ENCODE results near the gene CYP4A22. TPM values are rescaled to one million over a fixed set of nuclear protein-coding genes. Genes with fewer than 3 reads are reported as not detected.

CYP4A22 gene
- total and polyA plus RNA-seq, 12 donors, result not detected

- Histone ChIP-seq H3K27ac (peak within 1 kb of the TSS; percentile 7 to 70 (median 59)), H3K27me3 (no peaks in the 10 kb centered on the region), H3K9me3 (replicated peaks in 1 of 3) (no peaks in the 10 kb centered on the region), H3K4me3 (no peak within 1 kb of the TSS), H3K36me3 (replicated peaks in 1 of 2) (no peaks in the 10 kb centered on the region), H3K4me1 (replicated peaks in 1 of 2) (peaks cover 6 to 8% of the 10 kb centered on the region in 2 donors)
- DNase-seq, result peak; percentile 76 to 95 (median 92)
- WGBS, 4 donors, result 35 to 42% (median 38%) methylated on average over 14 to 16 of the region's 16 CpGs
- intact Hi-C loops (cut with DNase I), result loop anchor here (5.0 to 10.0 kb wide), 4 partner anchors 72 to 535 kb away; partner anchors contain the start of gene FOXD2 (in 1 of the 2)
- TF ChIP-seq CTCF (IDR thresholded peaks at IDR 0.05) (no peak), POLR2A (IDR thresholded peaks at IDR 0.05) (no peak)
These were observed 52.7 kb downstream of the CYP4A22 start, which contains the start of gene PDZK1IP1 for GRCh38 chr1:47189844-47190508. Gene PDZK1IP1 (minus strand): TSS chr1:47190036. CDS start chr1:47189932, 104 bp downstream.

GRCh38 chr1:47190509-47190855, 53.2 kb downstream of the CYP4A22 start:
- 33 to 69% (median 64%) methylated on average over 3 to 5 of the region's 5 CpGs for WGBS, 4 donors

GRCh38 chr1:47190857-47191256, 53.6 kb downstream of the CYP4A22 start:
- DNase-seq, result no peak
- WGBS, 4 donors, result 79 to 96% (median 92%) methylated on average over 3 to 6 of the region's 6 CpGs
- Histone ChIP-seq H3K27me3 (no peaks in the 10 kb centered on the region), H3K36me3 (replicated peaks in 1 of 2) (no peaks in the 10 kb centered on the region), H3K27ac (peak overlapping the region in 4 of 5 donors; percentile 7 to 70 (median 63)), H3K4me1 (replicated peaks in 1 of 2) (peaks cover 6 to 8% of the 10 kb centered on the region in 2 donors), H3K9me3 (replicated peaks in 1 of 3) (no peaks in the 10 kb centered on the region), H3K4me3 (no peak overlapping the region)
- TF ChIP-seq CTCF (IDR thresholded peaks at IDR 0.05) (no peak), POLR2A (IDR thresholded peaks at IDR 0.05) (no peak)
- intact Hi-C loops (cut with DNase I), result loop anchor here in 1 of 2 donors (5.0 kb wide), 2 partner anchors 71 to 231 kb away; no protein-coding TSS in a partner anchor

More at GRCh38 chr1:47190509-47190855, 53.2 kb downstream of the CYP4A22 start:
- Histone ChIP-seq H3K4me3 (no peak overlapping the region), H3K27me3 (no peaks in the 10 kb centered on the region), H3K4me1 (replicated peaks in 1 of 2) (peaks cover 6 to 8% of the 10 kb centered on the region in 2 donors), H3K27ac (peak overlapping the region in 4 of 5 donors; percentile 7 to 70 (median 63)), H3K9me3 (replicated peaks in 1 of 3) (no peaks in the 10 kb centered on the region), H3K36me3 (replicated peaks in 1 of 2) (no peaks in the 10 kb centered on the region)
- no peak for TF ChIP-seq POLR2A (IDR thresholded peaks at IDR 0.05)
- TF ChIP-seq CTCF (IDR thresholded peaks at IDR 0.05), result no peak
- intact Hi-C loops (cut with DNase I), result loop anchor here in 1 of 2 donors (5.0 kb wide), 2 partner anchors 72 to 232 kb away; no protein-coding TSS in a partner anchor
- no peak for DNase-seq

- Histone ChIP-seq H3K27ac (no peak overlapping the region), H3K4me1 (replicated peaks in 1 of 2) (peaks cover 6 to 8% of the 10 kb centered on the region in 2 donors), H3K36me3 (replicated peaks in 1 of 2) (no peaks in the 10 kb centered on the region), H3K9me3 (replicated peaks in 1 of 3) (no peaks in the 10 kb centered on the region), H3K4me3 (no peak overlapping the region), H3K27me3 (no peaks in the 10 kb centered on the region)
- WGBS, 4 donors, result 69 to 79% (median 72%) methylated on average over 3 to 4 of the region's 4 CpGs
- TF ChIP-seq POLR2A (IDR thresholded peaks at IDR 0.05) (no peak), CTCF (IDR thresholded peaks at IDR 0.05) (no peak)
- intact Hi-C loops (cut with DNase I), result loop anchor here in 1 of 2 donors (5.0 kb wide), 2 partner anchors 70 to 230 kb away; no protein-coding TSS in a partner anchor
- DNase-seq, result peak in 3 of 7 donors; percentile 8 to 27 (median 12)
These were observed 54.8 kb downstream of the CYP4A22 start for GRCh38 chr1:47191940-47192457.

All from adrenal gland (tissue), 12 donors.